GF-D8 (cell line): ENCODE results near the gene DNAJC1.
A peak's percentile ranks its signal among the peaks of the same experiment; 100 is the strongest.

Experiments
- DNase-seq: peaks from one replicate; lab custom pipeline; 2025; lab: John Stamatoyannopoulos, UW

The DNAJC1 gene

DNA sequence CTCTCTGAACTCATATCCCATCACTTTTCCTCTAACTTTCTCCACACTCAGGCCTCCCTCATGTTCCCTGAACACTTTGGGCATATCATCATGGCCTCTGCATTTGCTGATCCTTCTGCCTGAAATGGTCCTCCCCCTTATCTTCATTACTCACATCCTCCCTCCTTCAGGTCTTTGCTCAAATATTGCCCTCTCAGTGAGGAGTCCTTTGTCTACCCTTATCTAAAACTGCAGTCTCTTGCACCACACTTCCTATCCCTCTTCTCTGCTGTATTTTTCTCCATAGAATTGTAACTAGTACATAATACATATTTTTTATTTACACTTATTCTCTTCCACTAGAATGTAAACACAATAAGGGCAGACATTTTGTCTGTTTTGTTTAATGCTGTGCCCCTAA lies 41.7 kb downstream of the DNAJC1 start:
- DNase-seq = no peak

DNA sequence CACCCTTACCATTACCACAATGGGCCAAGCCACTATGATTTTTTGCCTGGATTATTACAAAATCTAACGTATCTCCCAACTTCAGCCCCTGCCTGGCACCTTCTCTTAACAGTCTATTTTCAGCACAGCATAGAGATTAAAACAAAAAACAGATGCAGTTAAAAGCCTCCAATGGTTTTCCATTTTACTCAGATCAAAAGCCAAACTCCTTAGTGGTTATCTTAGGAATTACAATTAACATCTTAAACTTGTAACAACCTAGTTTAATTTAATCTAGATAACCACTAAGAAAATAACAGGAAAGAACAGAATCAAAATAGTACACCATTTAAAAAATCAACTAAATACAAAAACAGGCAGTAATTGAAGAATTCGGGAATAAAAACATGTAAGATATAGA lies 43.5 kb downstream of the DNAJC1 start:
- no peak for DNase-seq

DNA sequence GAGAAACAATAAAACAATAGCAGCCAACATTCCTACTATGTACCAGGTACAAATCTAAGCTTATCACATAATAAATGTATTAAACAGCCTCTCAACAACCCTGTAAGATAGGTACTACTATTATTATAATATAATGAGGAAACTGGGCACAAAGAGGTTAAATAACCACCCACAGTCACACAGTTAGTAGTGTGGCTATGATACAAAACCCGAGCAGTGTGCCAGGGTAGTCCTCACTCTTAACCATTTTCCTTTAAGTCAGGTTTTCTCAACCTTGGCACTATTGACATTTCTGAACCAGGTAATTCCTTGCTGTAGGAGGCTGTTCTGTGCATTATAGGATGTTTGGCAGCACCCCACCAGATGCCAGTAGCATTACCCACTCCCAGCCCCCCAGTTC lies 48.8 kb downstream of the DNAJC1 start:
- no peak for DNase-seq

DNA sequence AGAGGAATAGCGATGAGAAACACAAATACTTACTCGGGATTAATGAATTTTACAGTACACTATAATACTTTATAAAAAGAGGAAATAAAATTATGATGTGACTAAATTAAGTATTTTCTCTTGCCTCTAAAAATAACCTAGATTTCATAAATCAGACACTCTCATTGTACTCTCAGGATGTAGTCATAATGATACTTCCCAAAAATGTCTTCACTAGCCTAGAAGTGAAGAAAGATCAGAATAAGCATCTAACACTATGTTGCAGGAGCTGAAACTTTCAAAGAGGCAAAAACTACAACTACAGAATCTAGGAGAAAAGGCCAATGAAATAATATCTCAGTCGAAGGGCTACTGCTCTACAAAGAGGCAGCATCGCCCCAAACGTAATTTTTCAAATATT lies 49.4 kb downstream of the DNAJC1 start:
- DNase-seq = no peak

DNA sequence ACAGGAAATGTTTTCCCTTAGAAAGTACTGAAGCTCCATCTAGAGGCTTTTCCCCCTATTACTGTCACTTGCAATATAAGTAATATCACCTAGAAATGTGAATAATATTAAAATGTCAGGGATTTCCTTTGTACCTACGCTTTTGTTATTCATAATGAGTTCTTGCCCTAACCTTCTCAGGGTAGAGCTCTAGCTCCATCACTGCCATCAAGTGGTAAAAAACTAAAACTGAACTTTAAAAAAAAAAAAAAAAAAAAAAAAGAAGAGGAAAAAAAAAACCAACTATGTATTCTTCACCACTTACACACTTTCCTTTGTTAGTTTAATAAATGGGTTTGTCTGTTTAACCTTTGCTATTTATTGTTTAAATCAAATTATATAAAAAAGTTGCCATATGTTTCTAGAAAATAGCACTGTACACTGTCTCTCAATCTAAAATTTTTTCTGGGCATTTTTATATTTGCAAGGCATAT lies 49.9 kb downstream of the DNAJC1 start:
- peak; percentile 30 for DNase-seq

DNA sequence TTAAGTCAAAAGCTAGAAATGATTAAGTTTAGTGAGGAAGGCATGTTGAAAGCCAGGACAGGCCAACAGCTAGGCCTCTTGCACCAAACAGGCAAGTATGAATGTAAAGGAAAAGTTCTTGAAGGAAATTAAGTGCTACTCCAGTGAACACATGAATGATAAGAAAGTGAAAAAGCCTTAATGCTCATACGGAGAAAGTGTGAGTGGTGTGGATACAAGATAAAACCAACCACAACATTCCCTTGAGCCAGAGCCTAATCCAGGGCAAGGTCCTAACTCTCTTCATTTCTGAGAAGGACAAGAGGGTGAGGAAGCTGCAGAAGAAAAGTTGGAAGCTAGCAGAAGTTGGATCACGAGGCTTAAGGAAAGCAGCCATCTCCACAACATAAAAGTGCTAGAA lies 53.0 kb downstream of the DNAJC1 start:
- DNase-seq = no peak

DNA sequence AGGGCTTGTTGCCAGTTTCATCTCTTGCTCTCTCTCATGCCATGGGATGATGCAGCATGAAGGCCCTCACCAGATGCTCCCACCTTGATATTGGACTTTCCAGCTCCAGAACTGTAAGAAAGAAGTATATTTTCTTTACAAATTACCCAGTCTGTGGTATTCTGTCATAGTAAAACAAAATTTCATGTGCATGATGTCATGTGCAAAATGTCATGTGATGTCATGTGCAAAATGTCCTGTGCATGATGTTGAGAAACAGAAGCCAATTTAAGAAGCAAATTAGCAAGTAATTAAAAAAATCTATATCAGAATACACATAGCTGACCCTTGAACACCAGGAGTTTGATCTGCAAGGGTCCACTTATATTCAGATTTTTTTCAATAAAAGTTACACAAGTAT lies 56.6 kb downstream of the DNAJC1 start:
- DNase-seq = no peak

DNA sequence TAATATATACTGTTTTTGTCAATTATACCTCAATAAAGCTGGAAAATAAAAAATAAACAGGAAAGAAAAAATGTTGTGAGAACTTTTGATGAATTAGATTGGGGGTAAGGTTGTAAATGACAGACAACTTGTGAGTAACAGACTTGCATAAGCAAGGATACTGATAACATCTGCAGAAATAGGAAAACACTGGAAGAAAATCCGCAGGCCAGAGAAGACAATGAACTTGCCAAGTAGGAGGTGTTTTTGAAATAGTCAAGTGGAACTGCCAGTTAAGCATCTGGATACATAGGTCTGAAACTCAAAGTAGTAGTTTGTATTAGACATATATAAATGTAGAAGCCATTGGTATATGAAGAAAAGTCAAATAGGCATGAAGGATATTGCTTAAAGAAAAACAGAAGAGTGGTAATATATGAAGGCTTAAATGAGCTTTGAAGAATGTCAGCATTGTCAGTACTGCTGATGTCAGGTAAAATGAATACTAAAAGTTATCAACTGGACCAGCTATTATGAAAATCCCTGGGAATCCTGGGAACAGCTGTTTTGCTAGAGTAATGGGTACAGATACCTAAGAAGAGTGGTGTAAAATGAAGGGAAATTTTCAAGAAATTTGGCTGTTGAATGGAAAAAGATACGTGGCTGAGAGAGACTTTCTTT lies 58.7 kb downstream of the DNAJC1 start:
- peak; percentile 51 for DNase-seq

DNA sequence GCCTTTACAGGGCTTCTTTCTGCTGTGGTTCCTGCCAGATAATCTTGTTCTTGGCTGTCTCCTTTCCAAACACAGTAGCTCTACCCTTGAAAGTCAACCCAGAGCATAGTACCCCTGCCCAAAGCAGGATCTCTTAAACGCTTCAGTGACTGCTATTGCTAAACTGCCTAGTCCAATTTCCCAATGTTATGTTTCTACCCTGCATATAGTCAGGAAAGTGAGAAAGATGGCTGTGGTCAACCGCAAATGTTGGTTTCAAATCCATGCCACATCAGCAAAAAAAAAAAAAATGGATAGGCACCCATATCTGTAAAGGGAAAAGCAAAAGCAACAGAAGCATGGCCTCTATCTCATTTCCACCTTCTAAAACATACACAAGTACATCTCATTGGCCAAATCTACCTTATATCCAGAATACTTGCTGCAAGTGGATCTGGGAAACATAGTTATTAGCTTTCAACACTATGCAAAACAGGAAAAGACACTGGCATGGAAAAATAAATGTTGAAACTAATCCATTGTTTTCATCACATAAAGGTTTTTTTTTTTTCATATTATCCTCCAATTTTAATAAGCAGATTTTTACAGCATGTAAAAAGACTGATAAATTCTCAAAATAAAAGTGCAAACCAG lies 59.8 kb downstream of the DNAJC1 start:
- peak; percentile 93 for DNase-seq

DNA sequence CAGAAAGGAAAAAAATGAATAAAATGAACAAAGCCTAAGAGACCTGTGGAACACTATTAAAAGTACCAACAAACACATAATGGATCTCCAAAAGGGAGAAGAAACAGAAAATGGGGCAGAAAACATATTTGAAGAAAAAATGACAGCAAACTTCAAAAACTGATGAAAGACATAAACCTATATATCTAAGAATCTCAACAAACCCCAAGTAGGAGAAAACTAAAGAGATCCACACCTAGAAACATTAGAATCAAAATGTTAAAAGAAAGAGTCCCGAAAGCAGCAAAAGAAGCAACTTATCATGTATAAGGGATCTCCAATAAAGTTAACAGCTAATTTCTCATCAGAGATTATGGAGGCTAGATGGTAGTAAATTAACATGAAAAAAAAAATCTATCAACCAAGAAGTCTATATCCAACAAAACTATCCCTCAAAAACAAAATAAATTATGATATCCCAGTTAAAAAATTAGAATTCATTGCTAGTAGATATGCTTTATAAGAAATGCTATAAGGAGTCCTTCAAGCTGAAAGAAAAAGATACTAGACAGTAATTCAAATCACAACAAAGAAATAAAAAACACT lies 68.0 kb downstream of the DNAJC1 start:
- DNase-seq = no peak

DNA sequence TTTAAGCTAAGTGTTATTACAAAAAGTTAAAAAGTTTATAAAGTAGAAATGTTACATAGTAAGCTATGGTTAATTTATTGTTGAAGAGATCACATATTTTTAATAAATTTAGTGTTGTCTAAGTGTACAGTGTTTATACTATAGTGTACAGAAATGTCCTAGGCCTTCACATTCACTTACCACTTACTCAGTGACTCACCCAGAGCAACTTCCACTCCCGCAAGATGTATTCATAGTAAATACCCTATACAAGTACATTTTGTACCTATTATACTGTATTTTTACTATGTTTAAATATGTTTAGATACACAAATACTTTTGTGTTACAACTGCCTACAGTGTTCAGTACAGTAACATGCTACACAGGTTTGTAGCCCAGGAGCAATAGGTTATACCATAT lies 69.2 kb downstream of the DNAJC1 start:
- no peak for DNase-seq

DNA sequence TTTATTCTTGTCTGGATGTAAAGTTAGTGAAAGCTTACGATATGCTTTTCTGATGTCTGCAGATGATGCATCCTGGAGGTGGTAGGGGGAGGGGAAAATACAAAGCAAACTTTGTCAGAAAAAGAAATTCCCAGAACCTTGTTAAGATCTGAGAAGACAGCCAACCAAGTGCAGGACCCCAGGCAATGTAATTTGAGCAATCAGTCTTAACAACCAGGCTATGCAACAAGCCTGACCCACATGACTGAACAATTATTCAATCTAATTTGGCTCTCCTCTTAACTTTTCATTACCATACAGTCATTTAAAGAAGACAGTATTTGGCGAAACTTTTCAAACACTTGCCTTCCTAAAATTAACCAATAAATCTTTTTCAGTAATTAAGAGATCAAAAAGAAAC lies 74.5 kb downstream of the DNAJC1 start:
- DNase-seq = no peak

DNA sequence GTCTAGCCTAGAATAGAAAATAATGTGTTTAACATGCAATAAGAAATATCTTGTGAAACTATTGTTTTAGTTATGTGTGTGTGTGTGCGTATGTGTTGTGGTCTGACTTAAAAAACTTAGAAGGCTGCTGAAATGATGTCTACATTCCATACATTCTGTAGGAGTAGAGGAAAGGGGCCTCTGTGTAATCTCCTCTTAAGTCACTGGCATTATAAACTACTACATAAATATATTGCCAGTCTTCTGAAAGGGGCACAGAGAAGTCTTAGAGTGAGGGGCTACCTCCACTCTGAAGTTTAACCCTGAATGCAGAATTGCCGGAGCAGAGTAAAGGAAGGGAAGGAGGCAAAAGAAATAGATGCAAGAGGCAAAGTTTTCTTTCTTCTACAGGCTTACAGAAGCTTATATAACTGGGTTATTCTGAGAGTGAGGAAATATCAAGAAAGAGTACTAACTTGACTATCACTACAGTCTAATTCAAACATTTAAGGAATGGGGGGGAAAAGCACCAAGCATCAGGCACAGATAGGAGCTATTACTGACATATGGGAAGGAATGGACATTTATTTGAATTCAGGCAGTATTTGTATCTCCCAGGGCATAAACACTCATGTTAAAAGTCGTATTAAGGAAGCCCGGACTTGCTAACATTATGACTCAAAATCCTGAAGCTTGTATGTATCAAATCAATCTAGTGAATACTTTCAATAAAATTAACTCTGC lies 75.7 kb downstream of the DNAJC1 start:
- no peak for DNase-seq

DNA sequence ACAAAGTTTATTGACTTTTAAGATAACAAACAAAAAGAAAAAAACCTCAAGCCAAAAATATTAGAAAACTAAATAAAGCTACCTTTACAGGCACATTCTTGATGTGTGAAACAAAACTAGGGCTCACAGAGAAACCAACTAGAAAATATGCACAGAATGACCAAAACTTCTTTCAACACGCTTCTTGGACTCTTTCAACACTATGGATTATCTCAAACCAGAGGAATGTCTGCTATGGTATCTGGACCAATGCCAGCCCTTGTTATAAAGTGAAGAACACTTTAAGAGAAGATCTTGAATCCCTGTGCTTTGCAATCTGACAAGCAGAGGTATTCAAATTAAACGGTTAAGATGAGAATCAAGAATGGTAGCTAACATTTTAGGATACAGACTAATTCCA lies 76.6 kb downstream of the DNAJC1 start:
- no peak for DNase-seq

DNA sequence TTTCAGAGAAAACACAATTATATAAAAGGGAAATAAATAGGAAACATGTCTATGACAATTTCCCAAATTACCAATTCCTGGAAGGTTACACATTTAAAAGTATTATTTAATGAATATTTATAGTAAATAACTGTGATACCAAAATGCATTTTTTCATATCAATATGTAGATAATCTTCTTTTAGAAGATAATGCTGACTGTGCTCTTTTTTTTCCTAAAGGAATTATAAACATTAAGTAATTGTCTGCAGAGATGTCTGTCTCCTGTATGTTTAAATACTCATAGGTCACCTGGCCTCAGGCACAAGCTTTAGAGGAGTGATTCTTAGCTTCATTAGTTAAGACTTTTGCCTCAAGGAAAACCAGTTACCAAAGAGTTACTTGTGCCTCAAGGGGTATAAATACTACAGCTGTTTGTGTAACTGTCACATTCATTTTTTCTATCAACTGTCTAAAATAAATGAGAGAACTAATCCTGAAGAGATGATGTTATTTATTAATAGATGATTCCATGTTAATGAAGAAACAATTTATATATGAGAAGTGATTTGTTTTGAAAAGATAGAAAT lies 77.1 kb downstream of the DNAJC1 start:
- DNase-seq = no peak

DNA sequence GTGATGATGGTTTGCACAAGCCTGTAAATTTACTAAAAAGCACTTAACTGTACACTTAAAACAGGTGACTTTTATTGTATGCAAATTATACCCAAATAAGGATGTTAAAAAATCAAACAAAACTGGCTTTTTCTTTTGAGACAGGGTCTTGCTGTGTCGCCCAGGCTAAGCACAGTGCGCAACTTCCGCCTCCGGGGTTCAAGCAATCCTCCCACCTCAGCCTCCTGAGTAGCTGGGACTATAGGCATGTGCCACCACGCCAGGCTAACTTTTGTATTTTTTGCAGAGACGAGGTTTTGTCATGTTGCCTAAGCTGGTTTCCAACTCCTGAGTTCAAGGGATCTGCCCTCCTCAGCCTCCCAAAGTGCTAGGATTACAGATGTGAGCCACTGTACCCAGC lies 77.7 kb downstream of the DNAJC1 start:
- no peak for DNase-seq

DNA sequence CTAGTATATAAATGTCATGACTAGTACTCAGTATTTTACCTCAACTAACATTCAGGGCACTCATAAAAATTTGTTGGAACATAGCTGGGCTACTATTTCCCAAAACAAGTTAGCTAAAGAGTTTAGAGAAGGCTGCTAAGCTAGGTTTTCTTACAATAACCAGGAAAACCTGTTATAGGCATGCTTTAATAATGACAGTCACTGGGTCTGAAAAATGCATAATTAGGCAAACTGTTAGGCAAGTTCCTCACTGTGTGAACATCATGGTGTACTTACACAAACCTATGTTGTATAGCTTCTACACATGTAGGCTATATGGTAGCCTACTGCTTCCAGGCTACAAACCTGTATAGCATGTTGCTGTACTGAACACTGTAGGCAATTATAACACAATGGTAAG lies 79.0 kb downstream of the DNAJC1 start:
- no peak for DNase-seq

DNA sequence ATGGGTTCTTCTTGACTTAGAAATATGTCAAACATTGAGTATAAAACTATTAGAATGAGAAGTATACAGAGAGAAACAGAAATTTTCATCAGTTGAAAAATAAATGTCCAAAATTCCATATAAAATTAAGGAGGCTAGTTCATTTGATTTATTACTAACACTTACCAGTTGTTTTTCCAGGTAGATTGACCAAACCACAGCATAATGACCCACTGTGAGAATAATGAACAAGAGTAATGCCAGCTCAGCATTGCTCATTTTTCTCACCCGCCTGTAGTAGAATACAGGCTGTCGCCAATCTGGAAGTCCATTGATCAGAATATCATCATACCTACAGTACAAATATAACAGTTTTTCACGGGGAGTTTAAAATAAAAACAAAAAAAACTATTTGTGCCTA lies 82.9 kb downstream of the DNAJC1 start:
- DNase-seq = no peak

DNA sequence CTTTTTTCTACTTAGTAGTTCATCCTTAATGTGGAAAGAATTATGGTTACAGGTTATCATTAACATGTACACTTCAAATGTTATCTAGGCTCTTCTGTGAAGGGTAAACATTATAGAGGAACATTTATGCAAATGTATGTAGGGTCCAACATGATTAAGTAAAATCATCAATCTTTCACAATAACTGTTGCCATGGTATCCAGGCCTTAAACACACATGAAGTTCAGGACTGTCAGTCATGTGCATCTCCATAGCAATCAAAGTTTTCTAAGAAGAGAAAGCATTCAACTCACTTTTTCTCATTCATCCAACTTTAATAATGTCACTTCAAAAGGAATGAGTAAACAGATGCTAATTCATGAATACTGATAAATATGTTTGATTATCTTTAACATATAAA lies 83.6 kb downstream of the DNAJC1 start:
- no peak for DNase-seq

DNA sequence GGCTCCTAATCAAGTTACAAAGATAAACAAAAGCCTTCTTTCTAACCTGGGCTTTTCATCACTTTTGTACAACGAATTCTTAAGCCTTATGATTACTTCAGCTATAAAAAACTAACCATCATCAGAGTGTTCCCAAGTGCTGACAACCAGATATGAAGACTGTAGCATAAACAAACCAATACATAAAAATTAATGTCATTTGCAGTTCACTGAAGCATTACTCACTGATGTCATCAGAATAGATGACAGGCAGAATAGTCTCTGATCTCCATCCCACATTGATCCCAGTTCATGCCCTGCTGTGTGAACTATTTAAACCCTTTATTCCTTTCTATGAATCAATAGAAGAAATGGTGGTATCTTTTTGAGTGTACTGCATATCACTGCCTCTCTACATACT lies 84.4 kb downstream of the DNAJC1 start:
- no peak for DNase-seq

DNA sequence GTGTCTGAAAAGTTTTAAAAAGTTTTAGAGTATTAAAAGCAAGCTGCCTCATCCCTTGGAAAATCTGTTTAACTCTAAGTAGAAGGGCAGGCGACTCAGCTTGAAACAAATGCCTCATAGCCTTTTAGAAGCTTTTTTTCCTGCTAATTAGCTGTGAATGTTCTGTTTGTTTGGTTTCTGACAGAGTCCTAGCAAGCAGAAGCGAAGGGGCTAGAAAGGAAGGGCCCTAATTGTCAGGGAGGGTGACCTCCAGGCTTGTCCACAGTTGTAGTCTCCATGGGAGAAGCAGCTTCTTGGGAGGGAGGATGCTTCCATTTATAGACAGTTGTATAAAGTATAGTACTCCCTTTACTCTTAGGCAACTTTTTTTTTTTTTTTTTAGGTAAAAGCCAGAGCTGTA lies 90.9 kb downstream of the DNAJC1 start:
- no peak for DNase-seq

DNA sequence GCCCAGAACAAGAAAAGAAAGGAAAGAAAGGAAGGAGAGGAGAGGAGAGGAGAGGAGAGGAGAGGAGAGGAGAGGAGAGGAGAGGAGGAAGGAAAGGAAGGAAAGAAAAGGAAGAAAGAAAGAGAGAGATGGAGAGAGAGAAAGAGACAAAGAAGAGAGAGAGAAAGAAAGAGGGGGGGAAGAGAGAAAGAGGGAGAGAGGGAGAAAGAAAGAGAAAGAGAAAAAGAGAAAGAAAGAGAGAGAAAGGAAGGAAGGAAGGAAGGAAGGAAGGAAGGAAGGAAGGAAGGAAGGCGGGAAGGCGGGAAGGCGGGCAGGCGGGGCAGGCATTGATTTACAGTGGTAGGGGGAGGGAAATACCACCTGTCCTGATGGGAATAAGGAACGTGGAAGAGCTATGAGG lies 92.7 kb downstream of the DNAJC1 start:
- no peak for DNase-seq

DNA sequence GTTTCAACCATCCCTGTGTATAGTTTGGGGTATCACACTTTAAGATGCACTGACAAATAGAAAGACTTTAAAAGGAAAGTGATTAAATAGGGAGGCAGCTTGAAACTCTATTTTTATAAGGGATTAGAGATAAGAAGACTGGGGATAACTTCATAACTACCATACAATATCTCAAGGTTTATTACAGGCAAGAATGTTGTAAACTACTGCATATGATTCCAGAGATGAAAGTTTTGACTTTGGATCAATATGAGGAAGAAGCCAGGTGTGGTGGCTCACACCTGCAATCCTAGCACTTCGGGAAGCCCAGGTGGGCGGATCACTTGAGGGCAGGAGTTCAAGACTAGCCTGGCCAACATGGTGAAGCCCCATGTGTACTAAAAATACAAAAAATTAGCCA lies 96.1 kb downstream of the DNAJC1 start:
- DNase-seq = no peak
